DND-41 (cell line): ENCODE data around the gene OR52L1.

Experiments used
- ATAC-seq: fragments of 200-7000 bp; cut with Tn5 transposase; 3 replicates; pipeline ENCODE4 v1.9.1; 2021; ENCODE audit warnings: low read depth; ENCODE audit not compliant: insufficient read depth
- DNase-seq: peaks from one replicate; pipeline ENCODE4 v3.0.0-alpha.2; 2020
- H2AFZ ChIP-seq: 2 replicates; pipeline ENCODE4 v1.6.0; 2012; ENCODE audit warnings: low read depth, low read length
- H3K27ac ChIP-seq: 2 replicates; pipeline ENCODE4 v1.5.1; 2012; ENCODE audit warnings: low read length, inconsistent platforms
- H3K27me3 ChIP-seq: fragments of 200-600 bp; sonication (generic); 2 replicates; pipeline ENCODE4 v1.6.0; 2012; ENCODE audit warnings: low read length, mild to moderate bottlenecking, inconsistent platforms; ENCODE audit not compliant: insufficient read depth, poor library complexity
- H3K36me3 ChIP-seq: 2 replicates; pipeline ENCODE4 v1.5.1; 2012; ENCODE audit warnings: low read length, inconsistent platforms; ENCODE audit not compliant: insufficient read depth
- H3K4me1 ChIP-seq: 2 replicates; pipeline ENCODE4 v1.5.1; 2012; ENCODE audit warnings: mild to moderate bottlenecking, low read length; ENCODE audit not compliant: insufficient read depth
- H3K4me2 ChIP-seq: 2 replicates; pipeline ENCODE4 v1.6.0; 2012; ENCODE audit warnings: mild to moderate bottlenecking, moderate library complexity, low read length, inconsistent platforms; ENCODE audit not compliant: insufficient read depth
- H3K4me3 ChIP-seq, 2 experiments: fragments of 200-600 bp in 1 of 2; shearing (Covaris generic) in 1 of 2; 2 replicates each; pipeline ENCODE4 v1.5.1; 2012 to 2016; ENCODE audit warnings: inconsistent platforms in 2 of 2, low read length in 2 of 2, mild to moderate bottlenecking in 2 of 2, low read depth in 1 of 2, moderate library complexity in 1 of 2
- H3K79me2 ChIP-seq: 2 replicates; pipeline ENCODE4 v1.6.0; 2012; ENCODE audit warnings: low read length, inconsistent platforms; ENCODE audit not compliant: insufficient read depth
- H3K9ac ChIP-seq: 2 replicates; pipeline ENCODE4 v1.6.0; 2012; ENCODE audit warnings: low read depth, mild to moderate bottlenecking, inconsistent platforms, low read length, moderate library complexity
- H3K9me3 ChIP-seq: 2 replicates; pipeline ENCODE4 v1.5.1; 2012; ENCODE audit warnings: low read length, moderate library complexity, mild to moderate bottlenecking, inconsistent platforms; ENCODE audit not compliant: insufficient read depth, severe bottlenecking
- H4K20me1 ChIP-seq: 2 replicates; pipeline ENCODE4 v1.6.0; 2012; ENCODE audit warnings: low read length; ENCODE audit not compliant: insufficient read depth
- EZH2 ChIP-seq: IDR thresholded peaks from 3 replicates; pipeline ENCODE4 v1.6.1; 2012; ENCODE audit warnings: borderline replicate concordance, low read depth, mild to moderate bottlenecking, moderate library complexity, low read length, inconsistent platforms; ENCODE audit not compliant: severe bottlenecking
- TF ChIP-seq, protein P1 (sequence below): IDR thresholded peaks from 2 replicates; pipeline ENCODE4 v1.5.1; 2012; ENCODE audit warnings: borderline replicate concordance, low read length, moderate library complexity, mild to moderate bottlenecking; ENCODE audit not compliant: poor library complexity, severe bottlenecking; ENCODE audit errors: extremely low read depth

OR52L1 gene

DNA sequence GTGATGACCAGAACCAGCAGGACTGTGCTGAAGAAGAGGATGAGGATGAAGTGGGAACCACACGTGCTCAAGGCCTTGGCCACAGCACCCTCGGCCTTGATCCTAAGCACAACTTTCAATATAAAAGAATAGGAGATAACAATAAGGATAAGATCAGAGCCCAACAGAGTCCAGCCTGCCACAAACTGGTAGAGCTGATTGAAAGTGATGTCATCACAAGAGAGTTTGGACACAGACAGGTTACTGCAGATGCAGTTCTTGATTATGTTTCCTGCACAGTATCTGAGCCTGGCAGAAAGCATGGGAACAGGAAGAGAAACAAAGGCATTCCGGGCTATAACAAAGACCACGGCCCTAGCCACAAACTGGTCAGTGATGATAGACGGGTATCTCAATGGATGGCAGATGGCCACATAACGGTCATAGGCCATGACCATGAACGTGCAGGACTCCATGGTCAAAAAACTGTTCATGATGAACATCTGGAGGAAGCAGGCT lies 15.5 kb upstream of the OR52L1 start:
- ATAC-seq (no peak), DNase-seq (no peak)
- TF ChIP-seq EZH2, result no peak
- TF ChIP-seq, protein P1, sequence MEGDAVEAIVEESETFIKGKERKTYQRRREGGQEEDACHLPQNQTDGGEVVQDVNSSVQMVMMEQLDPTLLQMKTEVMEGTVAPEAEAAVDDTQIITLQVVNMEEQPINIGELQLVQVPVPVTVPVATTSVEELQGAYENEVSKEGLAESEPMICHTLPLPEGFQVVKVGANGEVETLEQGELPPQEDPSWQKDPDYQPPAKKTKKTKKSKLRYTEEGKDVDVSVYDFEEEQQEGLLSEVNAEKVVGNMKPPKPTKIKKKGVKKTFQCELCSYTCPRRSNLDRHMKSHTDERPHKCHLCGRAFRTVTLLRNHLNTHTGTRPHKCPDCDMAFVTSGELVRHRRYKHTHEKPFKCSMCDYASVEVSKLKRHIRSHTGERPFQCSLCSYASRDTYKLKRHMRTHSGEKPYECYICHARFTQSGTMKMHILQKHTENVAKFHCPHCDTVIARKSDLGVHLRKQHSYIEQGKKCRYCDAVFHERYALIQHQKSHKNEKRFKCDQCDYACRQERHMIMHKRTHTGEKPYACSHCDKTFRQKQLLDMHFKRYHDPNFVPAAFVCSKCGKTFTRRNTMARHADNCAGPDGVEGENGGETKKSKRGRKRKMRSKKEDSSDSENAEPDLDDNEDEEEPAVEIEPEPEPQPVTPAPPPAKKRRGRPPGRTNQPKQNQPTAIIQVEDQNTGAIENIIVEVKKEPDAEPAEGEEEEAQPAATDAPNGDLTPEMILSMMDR, result no peak
- H4K20me1 ChIP-seq, result no peaks in the 10 kb centered on the region
- H3K4me2 ChIP-seq, result no peak overlapping the region
- H3K4me1 ChIP-seq, result no peaks in the 10 kb centered on the region
- H3K4me3 ChIP-seq, result no peak overlapping the region
- H2AFZ ChIP-seq, result no peak overlapping the region
- no peaks in the 10 kb centered on the region for H3K36me3 ChIP-seq
- H3K27me3 ChIP-seq, result peaks cover 5% of the 10 kb centered on the region
- no peak overlapping the region for H3K27ac ChIP-seq
- H3K9me3 ChIP-seq, result no peaks in the 10 kb centered on the region
- no peaks in the 10 kb centered on the region for H3K79me2 ChIP-seq
- no peak overlapping the region for H3K9ac ChIP-seq

GRCh38 chr11:5994791-5995190 lies 8.0 kb upstream of the OR52L1 start:
- TF ChIP-seq EZH2, result no peak
- Histone ChIP-seq H3K36me3 (no peaks in the 10 kb centered on the region), H3K9ac (no peak overlapping the region), H3K9me3 (no peaks in the 10 kb centered on the region), H2AFZ (no peak overlapping the region), H3K4me3 (no peak overlapping the region), H3K4me1 (no peaks in the 10 kb centered on the region), H3K27ac (no peak overlapping the region), H3K27me3 (peaks cover 8% of the 10 kb centered on the region), H3K79me2 (no peaks in the 10 kb centered on the region), H3K4me2 (no peak overlapping the region), H4K20me1 (no peaks in the 10 kb centered on the region)
- no peak for ATAC-seq
- DNase-seq, result no peak

GRCh38 chr11:5992604-5993251 lies 5.9 kb upstream of the OR52L1 start:
- H3K9me3 ChIP-seq, result no peaks in the 10 kb centered on the region
- no peak overlapping the region for H3K27ac ChIP-seq
- H3K4me3 ChIP-seq, result no peak overlapping the region
- no peaks in the 10 kb centered on the region for H3K36me3 ChIP-seq
- H3K4me1 ChIP-seq, result no peaks in the 10 kb centered on the region
- no peak for DNase-seq
- H2AFZ ChIP-seq, result no peak overlapping the region
- no peak overlapping the region for H3K9ac ChIP-seq
- TF ChIP-seq, protein P1, result peak; percentile 61
- TF ChIP-seq EZH2, result no peak
- ATAC-seq, result no peak
- peaks cover 8% of the 10 kb centered on the region for H3K27me3 ChIP-seq
- no peaks in the 10 kb centered on the region for H3K79me2 ChIP-seq
- no peaks in the 10 kb centered on the region for H4K20me1 ChIP-seq
- no peak overlapping the region for H3K4me2 ChIP-seq

DNA sequence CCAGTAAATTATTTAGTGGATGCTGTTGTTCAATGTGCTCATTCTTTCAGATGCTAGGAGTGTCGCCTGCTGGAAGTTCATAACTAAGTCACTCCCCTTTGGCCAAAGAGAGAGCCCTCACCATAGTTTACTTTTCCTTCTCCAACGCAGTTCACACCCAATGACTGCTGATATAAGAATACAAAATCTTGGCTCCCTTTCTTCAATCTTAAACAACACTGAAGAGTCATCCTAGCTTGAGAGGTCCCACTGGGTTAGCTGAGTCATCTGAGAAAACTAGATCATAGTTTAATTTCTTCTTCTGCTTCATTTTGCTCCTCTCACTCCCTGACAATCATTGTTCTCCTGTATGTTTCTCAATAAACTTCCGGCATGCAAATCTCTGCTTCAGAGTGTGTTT lies 5.4 kb upstream of the OR52L1 start:
- H3K36me3 ChIP-seq, result no peaks in the 10 kb centered on the region
- H4K20me1 ChIP-seq, result no peaks in the 10 kb centered on the region
- no peaks in the 10 kb centered on the region for H3K4me1 ChIP-seq
- no peak for DNase-seq
- H2AFZ ChIP-seq, result no peak overlapping the region
- no peak overlapping the region for H3K4me2 ChIP-seq
- no peaks in the 10 kb centered on the region for H3K9me3 ChIP-seq
- no peak overlapping the region for H3K4me3 ChIP-seq
- no peak for ATAC-seq
- H3K9ac ChIP-seq, result no peak overlapping the region
- H3K79me2 ChIP-seq, result no peaks in the 10 kb centered on the region
- no peak overlapping the region for H3K27ac ChIP-seq
- TF ChIP-seq, protein P1, result no peak
- no peak for TF ChIP-seq EZH2
- peaks cover 5% of the 10 kb centered on the region for H3K27me3 ChIP-seq
